Keratinocyte (primary cell): Measurements from ENCODE around the gene PRLR.

Experiments used
- CTCF ChIP-seq, 3 experiments: IDR thresholded peaks in 1 of 3; conservative IDR thresholded peaks in 1 of 3; optimal IDR thresholded peaks in 1 of 3; 2 replicates in 2 of 3; 3 replicates in 1 of 3; pipeline versions ENCODE3 to v1.5.1; 2011; ENCODE audit warnings: low read length in 3 of 3, mild to moderate bottlenecking in 3 of 3, moderate library complexity in 2 of 3, control low read depth in 1 of 3, inconsistent platforms in 1 of 3; ENCODE audit not compliant: insufficient read depth in 2 of 3; ENCODE audit errors: extremely low read depth in 1 of 3
- EZH2 ChIP-seq: IDR thresholded peaks from one replicate; pipeline ENCODE4 v1.6.1; 2012; ENCODE audit warnings: inconsistent platforms, mild to moderate bottlenecking, low read length, moderate library complexity

DNA sequence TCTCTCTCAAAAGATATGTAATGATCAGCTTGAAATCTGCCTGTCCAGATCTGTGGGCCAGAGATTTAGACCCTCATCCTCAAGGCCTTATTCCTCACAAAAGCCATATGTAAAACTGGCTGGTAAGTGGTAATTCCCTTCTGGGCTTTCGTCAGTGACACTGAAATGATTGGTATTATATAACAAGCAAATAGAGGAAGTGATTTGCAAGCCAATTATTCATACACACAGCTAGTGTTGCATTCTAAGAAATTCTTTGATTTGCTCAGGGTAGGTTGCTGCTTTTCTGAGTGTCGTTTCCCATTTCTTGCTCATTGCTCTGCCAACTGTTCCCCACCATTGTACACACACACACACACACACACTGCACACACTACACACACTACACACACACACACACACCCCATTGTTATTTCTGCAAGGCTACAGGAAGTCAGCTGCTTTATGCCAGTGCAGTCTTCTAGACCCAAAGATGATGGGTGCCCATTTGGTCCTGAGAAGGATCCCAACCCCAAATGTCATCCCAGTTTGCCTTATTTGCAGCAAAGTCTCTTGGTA lies 76.8 kb downstream of the PRLR start:
- TF ChIP-seq CTCF (optimal IDR thresholded peaks at IDR 0.05 in 1 of 3, IDR thresholded peaks at IDR 0.05 in 1 of 3, conservative IDR thresholded peaks at IDR 0.05 in 1 of 3; ENCODE audit: extremely low read depth in 1 of 3, insufficient read depth in 2 of 3, low read length in 3 of 3) (no peak), EZH2 (no peak)
